ENCODE results near the gene MYO6.

- TF ChIP-seq POLR2A (IDR thresholded peaks at IDR 0.05), result no peak
- no peak for TF ChIP-seq CTCF (IDR thresholded peaks at IDR 0.05)
- no peak for TF ChIP-seq POLR2AphosphoS5 (IDR thresholded peaks at IDR 0.05)
- no peak for TF ChIP-seq EP300 (IDR thresholded peaks at IDR 0.05)
These were observed 187.6 kb downstream of the MYO6 start for GRCh38 chr6:75936682-75937081.

Measured in stomach (tissue), 4 donors.